GM18951 (cell line): Measurements from ENCODE around the gene NID2.

Source experiments
- POLR2A ChIP-seq: IDR thresholded peaks from 4 replicates; pipeline ENCODE4 v1.6.1; 2011; ENCODE audit warnings: mild to moderate bottlenecking; ENCODE audit not compliant: insufficient read length, insufficient read depth; ENCODE audit errors: extremely low read depth
- in situ Hi-C: fragments of 300-500 bp; cut with MboI; formaldehyde crosslinking; loops from one replicate; pipeline ENCODE4 v1.12.0; 2022; ENCODE audit warnings: low sequenced_read_pairs, mixed read lengths, inconsistent platforms; ENCODE audit not compliant: unreplicated experiment

The NID2 gene

GRCh38 chr14:52042371-52043289 is 26.2 kb downstream of the NID2 start:
- no peak for TF ChIP-seq POLR2A
- in situ Hi-C loops = no loop called here

- TF ChIP-seq POLR2A = no peak
- in situ Hi-C loops = no loop called here
Observed at GRCh38 chr14:52040598-52040997, 28.3 kb downstream of the NID2 start.

DNA sequence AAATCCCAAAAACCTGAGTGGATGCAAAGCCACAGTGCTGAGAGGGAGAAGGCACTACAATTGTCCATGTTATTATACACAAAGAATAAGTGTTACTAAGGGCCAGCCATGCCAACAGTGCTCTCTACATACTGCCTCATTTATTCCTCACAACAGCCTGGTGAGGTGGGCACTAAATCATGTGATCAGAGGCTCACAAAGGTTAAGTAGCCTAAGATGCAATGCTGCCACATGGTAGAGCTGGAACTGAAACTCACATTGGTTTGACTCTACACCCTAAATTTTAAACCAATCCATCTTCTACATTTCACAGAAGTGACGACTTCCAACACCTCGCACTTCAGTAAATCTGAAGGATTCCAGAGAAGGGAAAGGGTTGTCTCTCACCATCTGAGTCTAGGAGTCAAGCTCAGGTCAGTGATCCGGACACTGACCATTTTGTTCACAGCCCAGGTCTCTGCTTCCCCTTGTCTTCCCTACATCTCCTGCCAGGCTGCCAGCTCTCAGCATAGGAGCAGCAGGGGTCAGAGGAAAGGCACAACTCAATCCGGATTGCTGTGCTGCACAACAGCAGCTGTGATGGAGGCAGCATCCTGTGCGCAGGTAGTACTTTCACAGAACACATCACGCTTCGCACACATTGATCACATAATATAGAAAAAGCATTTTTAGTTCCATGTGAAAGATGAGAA is 29.6 kb downstream of the NID2 start:
- TF ChIP-seq POLR2A = no peak
- in situ Hi-C loops = no loop called here

- no peak for TF ChIP-seq POLR2A
- in situ Hi-C loops = no loop called here
Observed at GRCh38 chr14:52033101-52033642, 35.7 kb downstream of the NID2 start.

DNA sequence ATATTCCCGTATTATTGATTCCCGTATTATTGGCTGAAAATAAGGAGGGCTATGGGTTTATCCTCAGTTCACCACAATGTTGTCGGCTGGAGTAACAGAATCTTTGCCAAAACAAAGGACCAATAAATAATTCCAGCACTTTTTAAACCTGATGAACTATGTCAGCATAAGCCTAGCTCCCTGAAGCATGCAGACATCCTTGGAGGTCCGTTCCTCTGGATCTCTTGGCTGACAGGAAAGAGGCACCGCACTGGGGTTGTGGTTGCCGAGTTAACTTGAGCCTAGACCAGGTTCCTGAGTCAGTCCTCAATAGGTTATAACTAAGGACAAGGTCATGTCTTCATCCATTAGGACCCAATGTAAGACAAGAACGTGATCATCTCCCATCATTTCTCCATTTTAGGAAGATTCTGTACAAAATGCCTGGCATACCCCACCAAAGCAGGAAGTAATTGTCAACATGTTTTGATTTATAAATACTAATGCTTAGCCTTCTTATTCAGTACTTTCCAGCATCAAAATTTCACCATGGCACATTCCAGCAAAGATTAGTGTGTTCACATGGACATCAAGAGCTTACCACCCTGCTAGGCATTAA is 36.6 kb downstream of the NID2 start:
- in situ Hi-C loops = no loop called here
- no peak for TF ChIP-seq POLR2A

- in situ Hi-C loops = no loop called here
- no peak for TF ChIP-seq POLR2A
Observed at GRCh38 chr14:52031781-52032180, 37.1 kb downstream of the NID2 start.

- in situ Hi-C loops = no loop called here
- TF ChIP-seq POLR2A = no peak
Observed at GRCh38 chr14:52029881-52030280, 39.0 kb downstream of the NID2 start.

DNA sequence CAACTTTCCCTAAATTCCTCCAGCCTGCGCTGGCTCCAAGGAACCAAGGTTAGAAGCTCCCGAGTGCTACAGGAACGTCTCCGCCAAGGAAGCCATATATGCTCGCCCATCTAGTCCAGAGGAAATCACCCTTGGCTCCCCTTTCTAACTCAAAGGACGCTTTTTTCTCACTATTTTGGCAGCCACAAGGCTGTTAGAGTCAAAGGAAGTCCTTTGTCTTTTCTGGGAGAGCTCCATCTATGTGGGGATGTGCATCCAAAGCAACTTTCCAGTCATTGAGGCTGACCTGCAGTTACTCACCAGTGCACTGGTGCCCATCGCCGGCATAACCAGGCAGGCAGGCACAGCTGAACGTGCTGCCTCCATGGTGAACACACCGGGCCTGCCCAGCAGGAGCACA is 42.0 kb downstream of the NID2 start:
- in situ Hi-C loops = no loop called here
- no peak for TF ChIP-seq POLR2A

- TF ChIP-seq POLR2A = no peak
- in situ Hi-C loops = no loop called here
Observed at GRCh38 chr14:52026017-52026660, 42.7 kb downstream of the NID2 start.

- TF ChIP-seq POLR2A = no peak
- in situ Hi-C loops = no loop called here
Observed at GRCh38 chr14:52025310-52025709, 43.5 kb downstream of the NID2 start.

GRCh38 chr14:52023518-52023917 is 45.3 kb downstream of the NID2 start:
- in situ Hi-C loops = no loop called here
- no peak for TF ChIP-seq POLR2A

- in situ Hi-C loops = no loop called here
- no peak for TF ChIP-seq POLR2A
Observed at GRCh38 chr14:52021957-52022600, 46.8 kb downstream of the NID2 start.
